OCI-LY1 (cell line): Measurements from ENCODE around the gene IPP.

ENCODE experiments used
- H2AFZ ChIP-seq: fragments of 200-600 bp; sonication (generic), shearing (Covaris generic); 2 replicates; pipeline ENCODE4 v1.6.0; 2014; ENCODE audit warnings: antibody characterized with exemption, mild to moderate bottlenecking, low read length
- H3F3A ChIP-seq: fragments of 200-600 bp; sonication (generic), shearing (Covaris generic); 2 replicates; pipeline ENCODE4 v1.6.0; 2014; ENCODE audit warnings: mild to moderate bottlenecking, antibody characterized with exemption, low read length, moderate library complexity; ENCODE audit not compliant: insufficient read depth
- H3K27ac ChIP-seq: fragments of 200-600 bp; sonication (generic); 2 replicates; pipeline ENCODE4 v1.5.1; 2014; ENCODE audit warnings: low read length, mixed run types, mild to moderate bottlenecking, low read depth; ENCODE audit not compliant: poor library complexity, severe bottlenecking
- H3K27me3 ChIP-seq: fragments of 200-600 bp; sonication (generic); 2 replicates; pipeline ENCODE4 v1.6.0; 2014; ENCODE audit warnings: antibody characterized with exemption, mild to moderate bottlenecking, low read length, moderate library complexity; ENCODE audit not compliant: insufficient read depth
- H3K36me3 ChIP-seq: fragments of 200-600 bp; sonication (generic); 2 replicates; pipeline ENCODE4 v1.6.1; 2014; ENCODE audit warnings: mild to moderate bottlenecking, antibody characterized with exemption, low read length, moderate library complexity, mixed read lengths; ENCODE audit not compliant: insufficient read depth
- H3K4me1 ChIP-seq: fragments of 200-600 bp; sonication (generic); 2 replicates; pipeline ENCODE4 v1.5.1; 2014; ENCODE audit warnings: mild to moderate bottlenecking, low read length, moderate library complexity; ENCODE audit not compliant: insufficient read depth, severe bottlenecking
- H3K4me2 ChIP-seq: fragments of 200-600 bp; sonication (generic), shearing (Covaris generic); 2 replicates; pipeline ENCODE4 v1.6.1; 2014; ENCODE audit warnings: low read length
- H3K4me3 ChIP-seq: fragments of 200-600 bp; sonication (generic); 2 replicates; pipeline ENCODE4 v1.5.1; 2014; ENCODE audit warnings: low read length, low read depth, mild to moderate bottlenecking, mixed read lengths; ENCODE audit not compliant: poor library complexity, severe bottlenecking
- H3K79me2 ChIP-seq: fragments of 200-600 bp; shearing (Covaris generic); 2 replicates; pipeline ENCODE4 v1.6.1; 2016; ENCODE audit warnings: mixed run types, low read length, mixed read lengths; ENCODE audit not compliant: insufficient read depth
- H3K9ac ChIP-seq: fragments of 200-600 bp; sonication (generic), shearing (Covaris generic); 2 replicates; pipeline ENCODE4 v1.6.1; 2014; ENCODE audit warnings: mild to moderate bottlenecking, low read length, mixed read lengths
- H3K9me2 ChIP-seq: fragments of 200-600 bp; sonication (generic), shearing (Covaris generic); 2 replicates; pipeline ENCODE4 v1.6.1; 2014; ENCODE audit warnings: low read depth, mild to moderate bottlenecking, low read length, mixed read lengths
- H3K9me3 ChIP-seq: fragments of 200-600 bp; shearing (Covaris generic); 2 replicates; pipeline ENCODE4 v1.6.1; 2014; ENCODE audit warnings: low read length, mixed read lengths
- H4K20me1 ChIP-seq: fragments of 200-600 bp; sonication (generic), shearing (Covaris generic); 2 replicates; pipeline ENCODE4 v1.6.0; 2016; ENCODE audit warnings: mild to moderate bottlenecking, low read length; ENCODE audit not compliant: insufficient read depth
- CTCF ChIP-seq: fragments of 200-600 bp; sonication (generic), shearing (Covaris generic); IDR thresholded peaks from 2 replicates; pipeline ENCODE4 v1.5.1; 2017; ENCODE audit warnings: mild to moderate bottlenecking, antibody characterized with exemption, low read length, moderate library complexity, mixed read lengths
- EZH2 ChIP-seq: fragments of 200-600 bp; sonication (generic), shearing (Covaris generic); IDR thresholded peaks from 2 replicates; pipeline ENCODE4 v1.8.0; 2017; ENCODE audit warnings: borderline replicate concordance, mixed run types, mild to moderate bottlenecking, antibody characterized with exemption, low read length, moderate library complexity, mixed read lengths

IPP gene

DNA sequence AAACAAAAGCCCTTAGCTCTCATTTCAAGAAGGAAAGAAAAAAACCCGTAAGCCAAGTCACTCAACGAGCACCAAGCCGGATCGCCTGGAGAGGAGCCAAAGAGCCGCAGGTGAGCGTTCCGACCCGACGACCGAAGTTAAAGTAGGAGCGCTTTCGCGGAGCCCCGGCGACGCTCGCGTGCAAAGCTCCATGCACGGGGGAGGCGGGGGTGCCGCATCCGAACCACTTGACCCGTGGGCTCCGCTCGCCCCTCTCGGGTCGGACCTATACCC, 64.5 kb downstream of the IPP start:
- Histone ChIP-seq H4K20me1 (no peaks in the 10 kb centered on the region), H3K9me2 (no peaks in the 10 kb centered on the region), H3K4me2 (peak overlapping the region; percentile 77), H3K9me3 (no peaks in the 10 kb centered on the region), H3K27ac (peak overlapping the region; percentile 95), H3K9ac (peak overlapping the region; percentile 91), H3F3A (no peaks in the 10 kb centered on the region), H3K27me3 (no peaks in the 10 kb centered on the region), H3K79me2 (peaks cover 76% of the 10 kb centered on the region), H3K4me3 (peak overlapping the region; percentile 92), H3K4me1 (peaks cover 55% of the 10 kb centered on the region), H3K36me3 (peaks cover 10% of the 10 kb centered on the region; the same call in 1 of the 2 replicates), H2AFZ (no peak overlapping the region)
- TF ChIP-seq EZH2 (no peak), CTCF (peak; percentile 40; the same call in 1 of the 2 replicates)

DNA sequence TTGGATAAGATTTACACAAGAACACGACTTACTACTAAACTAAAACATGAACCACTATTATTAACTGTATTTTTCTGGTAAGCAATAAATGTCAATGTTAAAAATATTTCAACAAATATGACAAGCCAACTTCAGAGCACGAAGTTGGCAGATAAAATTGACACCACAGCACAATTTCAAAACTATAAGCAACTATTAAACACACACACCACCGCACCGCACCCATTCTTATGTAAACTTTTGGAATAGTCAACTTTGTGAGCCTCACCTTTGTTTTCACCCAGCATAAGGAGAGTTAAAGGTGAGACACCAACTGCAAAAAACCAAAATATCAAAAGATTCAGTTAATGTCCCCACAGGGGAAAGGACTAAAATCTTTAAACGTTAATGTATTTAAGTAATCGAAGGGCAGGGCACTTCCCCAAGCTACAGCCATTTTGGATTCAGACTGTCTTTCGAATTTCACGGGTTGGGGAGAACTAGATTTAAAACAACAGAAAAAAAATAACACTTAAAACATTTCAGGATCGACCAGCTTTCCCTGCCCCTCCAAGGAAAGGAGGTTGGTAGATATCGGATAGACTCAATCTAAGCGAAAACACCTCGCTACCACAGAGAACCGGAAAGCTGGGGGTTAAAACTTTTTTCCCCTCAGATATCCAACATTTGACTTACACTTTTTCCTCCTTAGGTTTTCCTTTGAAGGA, 65.0 kb downstream of the IPP start:
- peak overlapping the region; percentile 95 for H3K27ac ChIP-seq
- H3K79me2 ChIP-seq, result peaks cover 76% of the 10 kb centered on the region
- peak overlapping the region; percentile 77 for H3K4me2 ChIP-seq
- no peaks in the 10 kb centered on the region for H3K9me2 ChIP-seq
- peak overlapping the region; percentile 91 for H3K9ac ChIP-seq
- no peak overlapping the region for H2AFZ ChIP-seq
- H3K9me3 ChIP-seq, result no peaks in the 10 kb centered on the region
- peak overlapping the region; percentile 92 for H3K4me3 ChIP-seq
- no peaks in the 10 kb centered on the region for H3K27me3 ChIP-seq
- TF ChIP-seq CTCF (no peak), EZH2 (no peak)
- H3K4me1 ChIP-seq, result peaks cover 60% of the 10 kb centered on the region
- H3F3A ChIP-seq, result no peaks in the 10 kb centered on the region
- H3K36me3 ChIP-seq, result peaks cover 8% of the 10 kb centered on the region; the same call in 1 of the 2 replicates
- H4K20me1 ChIP-seq, result no peaks in the 10 kb centered on the region

DNA sequence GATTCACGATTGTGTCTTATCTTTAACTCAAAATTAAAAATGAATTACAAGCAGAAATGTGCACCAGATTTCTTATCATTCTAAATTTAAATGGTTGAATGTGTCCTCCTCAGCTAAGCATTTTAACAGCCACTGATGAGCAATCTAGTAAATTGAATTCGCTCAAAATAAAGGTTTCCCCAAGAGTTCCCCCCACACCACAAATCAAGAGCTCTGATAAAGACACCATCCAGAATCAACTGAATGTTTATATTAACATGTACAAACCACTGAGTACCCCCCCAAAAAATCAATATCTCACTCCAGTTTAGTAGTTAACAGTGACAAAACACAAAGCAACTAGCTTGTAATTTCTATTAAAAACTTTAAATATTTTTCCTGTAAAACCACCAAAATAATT, 66.1 kb downstream of the IPP start:
- H3K9ac ChIP-seq, result peak overlapping the region; percentile 91
- H3K4me3 ChIP-seq, result peak overlapping the region; percentile 92
- H3K27ac ChIP-seq, result no peak overlapping the region
- no peak overlapping the region for H2AFZ ChIP-seq
- peak overlapping the region; percentile 77 for H3K4me2 ChIP-seq
- no peaks in the 10 kb centered on the region for H3K27me3 ChIP-seq
- H3K9me3 ChIP-seq, result no peaks in the 10 kb centered on the region
- no peaks in the 10 kb centered on the region for H3K36me3 ChIP-seq
- no peaks in the 10 kb centered on the region for H3F3A ChIP-seq
- H4K20me1 ChIP-seq, result no peaks in the 10 kb centered on the region
- peaks cover 79% of the 10 kb centered on the region for H3K79me2 ChIP-seq
- TF ChIP-seq EZH2 (no peak), CTCF (no peak)
- peaks cover 65% of the 10 kb centered on the region for H3K4me1 ChIP-seq
- H3K9me2 ChIP-seq, result no peaks in the 10 kb centered on the region
